Liver (tissue), 9 donors: Measurements from ENCODE around the gene MTG1. TPM values are rescaled to one million over a fixed set of nuclear protein-coding genes. Genes with fewer than 3 reads are reported as not detected.

ENCODE experiments used
- DNase-seq: peaks from one replicate; pipeline ENCODE4 v3.0.0-alpha.2; 2017; ENCODE audit warnings: low spot score
- H3K27ac ChIP-seq, 2 donors: one replicate each; pipeline ENCODE4 v1.7.0; 2013; ENCODE audit warnings: inconsistent platforms in 2 of 2, low read length in 2 of 2, control low read depth in 1 of 2, low read depth in 1 of 2, mild to moderate bottlenecking in 1 of 2
- H3K27me3 ChIP-seq, 4 donors: one replicate each; pipeline versions ENCODE4 v1.6.1 to v1.7.0; 2013; ENCODE audit warnings: low read length in 3 of 4, inconsistent platforms in 1 of 4, mild to moderate bottlenecking in 1 of 4, moderate library complexity in 1 of 4; ENCODE audit not compliant: control insufficient read depth in 4 of 4, insufficient read depth in 4 of 4
- H3K36me3 ChIP-seq, 4 donors: one replicate each; pipeline versions ENCODE4 v1.6.1 to v1.7.0; 2013; ENCODE audit warnings: low read length in 3 of 4, mild to moderate bottlenecking in 3 of 4, low read depth in 1 of 4, moderate library complexity in 1 of 4; ENCODE audit not compliant: control insufficient read depth in 4 of 4, insufficient read depth in 3 of 4
- H3K4me1 ChIP-seq, 4 donors: one replicate each; pipeline versions ENCODE4 v1.6.1 to v1.7.0; 2013; ENCODE audit warnings: low read length in 3 of 4, mild to moderate bottlenecking in 3 of 4, moderate library complexity in 1 of 4; ENCODE audit not compliant: control insufficient read depth in 4 of 4, insufficient read depth in 4 of 4
- H3K4me3 ChIP-seq, 3 donors: one replicate each; pipeline versions ENCODE4 v1.6.1 to v1.7.0; 2013; ENCODE audit warnings: low read length in 3 of 3, control low read depth in 1 of 3, low read depth in 1 of 3, mild to moderate bottlenecking in 1 of 3
- H3K9ac ChIP-seq, 2 donors: one replicate each; pipeline ENCODE4 v1.7.0; 2013; ENCODE audit warnings: low read length in 2 of 2, mild to moderate bottlenecking in 2 of 2, moderate library complexity in 2 of 2, control low read depth in 1 of 2, low read depth in 1 of 2
- H3K9me3 ChIP-seq, 4 donors: one replicate each; pipeline versions ENCODE4 v1.6.1 to v1.7.0; 2013; ENCODE audit warnings: low read length in 3 of 4; ENCODE audit not compliant: control insufficient read depth in 4 of 4
- ATF3 ChIP-seq: IDR thresholded peaks from 2 replicates; pipeline ENCODE4 v1.6.1; 2016; ENCODE audit warnings: antibody characterized with exemption
- CTCF ChIP-seq: fragments of 150-350 bp; IDR thresholded peaks from 2 replicates; pipeline ENCODE4 v1.5.1; 2017; ENCODE audit warnings: improper control_type of control experiment, low read depth, low read length; ENCODE audit not compliant: missing input control
- EGR1 ChIP-seq, 2 donors: IDR thresholded peaks; 2 replicates each; pipeline ENCODE4 v1.6.1; 2016 to 2018; ENCODE audit warnings: antibody characterized with exemption in 2 of 2, low read depth in 2 of 2
- FOXA1 ChIP-seq: IDR thresholded peaks from 2 replicates; pipeline ENCODE4 v1.6.1; 2016; ENCODE audit warnings: antibody characterized with exemption
- FOXA2 ChIP-seq: IDR thresholded peaks from 2 replicates; pipeline ENCODE4 v1.6.1; 2016; ENCODE audit warnings: antibody characterized with exemption
- GABPA ChIP-seq, 2 donors: IDR thresholded peaks in 1 of 2; conservative IDR thresholded peaks in 1 of 2; 2 replicates each; pipeline ENCODE4 v1.6.1; 2016; ENCODE audit warnings: antibody characterized with exemption in 2 of 2, mild to moderate bottlenecking in 1 of 2, moderate library complexity in 1 of 2
- HNF4A ChIP-seq, 2 donors: conservative IDR thresholded peaks; 2 replicates each; pipeline ENCODE4 v1.6.1; 2016; ENCODE audit warnings: antibody characterized with exemption in 2 of 2, mild to moderate bottlenecking in 2 of 2
- HNF4G ChIP-seq: IDR thresholded peaks from 2 replicates; pipeline ENCODE4 v1.6.1; 2016; ENCODE audit warnings: antibody characterized with exemption
- JUND ChIP-seq, 2 donors: IDR thresholded peaks; 2 replicates each; pipeline ENCODE4 v1.6.1; 2016; ENCODE audit warnings: antibody characterized with exemption in 2 of 2
- MAX ChIP-seq: IDR thresholded peaks from 2 replicates; pipeline ENCODE4 v1.6.1; 2016; ENCODE audit warnings: antibody characterized with exemption
- NR2F2 ChIP-seq: IDR thresholded peaks from 2 replicates; pipeline ENCODE4 v1.6.1; 2016; ENCODE audit warnings: antibody characterized with exemption
- RAD21 ChIP-seq, 2 donors: IDR thresholded peaks; 2 replicates each; pipeline ENCODE4 v1.6.1; 2016; ENCODE audit warnings: antibody characterized with exemption in 2 of 2, mild to moderate bottlenecking in 2 of 2
- REST ChIP-seq: IDR thresholded peaks from 2 replicates; pipeline ENCODE4 v1.6.1; 2016; ENCODE audit warnings: antibody characterized with exemption, mild to moderate bottlenecking
- RXRA ChIP-seq, 2 donors: IDR thresholded peaks; 2 replicates each; pipeline ENCODE4 v1.6.1; 2017 to 2018; ENCODE audit warnings: antibody characterized with exemption in 2 of 2, mild to moderate bottlenecking in 1 of 2
- SP1 ChIP-seq: IDR thresholded peaks from 2 replicates; pipeline ENCODE4 v1.6.1; 2018; ENCODE audit warnings: antibody characterized with exemption, mild to moderate bottlenecking
- TAF1 ChIP-seq: conservative IDR thresholded peaks from 2 replicates; pipeline ENCODE4 v1.6.1; 2016; ENCODE audit warnings: antibody characterized with exemption, mild to moderate bottlenecking
- YY1 ChIP-seq: IDR thresholded peaks from 2 replicates; pipeline ENCODE4 v1.6.1; 2016; ENCODE audit warnings: antibody characterized with exemption, mild to moderate bottlenecking
- ZBTB33 ChIP-seq: IDR thresholded peaks from 2 replicates; pipeline ENCODE4 v1.6.1; 2016; ENCODE audit warnings: antibody characterized with exemption
- WGBS: extraction: QIAGEN DNeasy Blood & Tissue Kit; methylation state at CpG from one replicate; pipeline ENCODE4 v1.1.7; 2013; 5-methylcytosine and 5-hydroxymethylcytosine counted together
- polyA plus RNA-seq, 2 donors: library from polyadenylated mRNA; stranded (reverse) in 1 of 2; unstranded in 1 of 2; fragments of 200-250 nt in 1 of 2; fragments of >200 nt in 1 of 2; fragmentation: Nextera tagmentation in 1 of 2; extraction: Ambion mirVana in 1 of 2; gene quantifications; one replicate each; pipeline versions ENCODE4 v1.2.1 to v1.2.3, GENCODE V29; 2013 to 2015
- total RNA-seq, 2 donors: library from RNA; depleted of rRNA; stranded (reverse); fragments of >200 nt; gene quantifications; one replicate each; pipeline ENCODE4 v1.2.3, GENCODE V29; 2014
- donor health status: healthy.
- donor health status: healthy.
- donor health status: healthy.
- donor health status: healthy.
- donor health status: healthy.

The MTG1 gene
- total and polyA plus RNA-seq, 4 donors, result 19.4 to 70.6 (median 38.2) TPM

GRCh38 chr10:133366130-133366478, 27.9 kb upstream of the MTG1 start:
- Histone ChIP-seq H3K36me3 (peaks cover 36 to 76% (median 62%) of the 10 kb centered on the region in 4 donors), H3K27me3 (no peaks in the 10 kb centered on the region), H3K4me3 (no peak overlapping the region), H3K9ac (no peak overlapping the region), H3K9me3 (no peaks in the 10 kb centered on the region), H3K27ac (no peak overlapping the region), H3K4me1 (peaks cover 0 to 22% (median 12%) of the 10 kb centered on the region in 4 donors)
- WGBS, result 87% methylated on average over 17 of the region's 17 CpGs
- TF ChIP-seq HNF4G, result no peak
- no peak for TF ChIP-seq TAF1
- no peak for TF ChIP-seq RAD21 (IDR thresholded peaks at IDR 0.05)
- TF ChIP-seq REST, result no peak
- TF ChIP-seq GABPA (IDR thresholded peaks at IDR 0.05 in 1 of 2, conservative IDR thresholded peaks at IDR 0.05 in 1 of 2), result no peak
- no peak for TF ChIP-seq HNF4A (conservative IDR thresholded peaks at IDR 0.05)
- no peak for TF ChIP-seq ATF3
- no peak for TF ChIP-seq MAX
- TF ChIP-seq EGR1 (IDR thresholded peaks at IDR 0.05; ENCODE audit: low read depth in 2 of 2), result no peak
- TF ChIP-seq FOXA2, result no peak
- no peak for TF ChIP-seq SP1
- no peak for TF ChIP-seq CTCF
- TF ChIP-seq NR2F2, result no peak
- no peak for TF ChIP-seq JUND (IDR thresholded peaks at IDR 0.05)
- TF ChIP-seq FOXA1, result no peak
- no peak for TF ChIP-seq RXRA (IDR thresholded peaks at IDR 0.05)
- no peak for TF ChIP-seq YY1
- TF ChIP-seq ZBTB33, result no peak
- DNase-seq, result no peak
